ENCODE data around the gene FRMD3.
"Not testable (repeated sequence)": the region's sequence is repeated elsewhere in the genome, so short reads cannot be mapped to it uniquely, and the experiment has no call there.

Gene FRMD3

GRCh38 chr9:83384214-83384613 is 154.0 kb downstream of the FRMD3 start:
- DNase-seq, result no peak

- DNase-seq, result no peak
Observed at GRCh38 chr9:83383034-83383433, 155.2 kb downstream of the FRMD3 start.

- no peak for DNase-seq
Observed at GRCh38 chr9:83382421-83382820, 155.8 kb downstream of the FRMD3 start.

- no peak for DNase-seq
Observed at GRCh38 chr9:83379045-83379444, 159.2 kb downstream of the FRMD3 start.

GRCh38 chr9:83372957-83373356 is 165.2 kb downstream of the FRMD3 start:
- no peak for DNase-seq

GRCh38 chr9:83367326-83367725 is 170.9 kb downstream of the FRMD3 start:
- no peak for DNase-seq

- no peak for DNase-seq
Observed at GRCh38 chr9:83362341-83362995, 175.7 kb downstream of the FRMD3 start.

- no peak for DNase-seq
Observed at GRCh38 chr9:83359039-83359438, 179.2 kb downstream of the FRMD3 start.

GRCh38 chr9:83358493-83358892 is 179.7 kb downstream of the FRMD3 start:
- not testable (repeated sequence) for DNase-seq

- no peak for DNase-seq
Observed at GRCh38 chr9:83355729-83356151, 182.5 kb downstream of the FRMD3 start.

- no peak for DNase-seq
Observed at GRCh38 chr9:83355024-83355444, 183.2 kb downstream of the FRMD3 start.

- DNase-seq, result no peak
Observed at GRCh38 chr9:83349031-83349430, 189.2 kb downstream of the FRMD3 start.

GRCh38 chr9:83346655-83347420 is 191.4 kb downstream of the FRMD3 start:
- DNase-seq, result no peak

GRCh38 chr9:83343366-83343999 is 194.7 kb downstream of the FRMD3 start:
- no peak for DNase-seq

GRCh38 chr9:83342731-83343130 is 195.5 kb downstream of the FRMD3 start:
- DNase-seq, result no peak

- DNase-seq, result no peak
Observed at GRCh38 chr9:83342006-83342405, 196.2 kb downstream of the FRMD3 start.

GRCh38 chr9:83340451-83340850 is 197.8 kb downstream of the FRMD3 start:
- no peak for DNase-seq

GRCh38 chr9:83339435-83339834 is 198.8 kb downstream of the FRMD3 start:
- DNase-seq, result no peak

GRCh38 chr9:83336706-83337105 is 201.5 kb downstream of the FRMD3 start:
- DNase-seq, result no peak

- DNase-seq, result peak; percentile 90
Observed at GRCh38 chr9:83334320-83334719, 203.9 kb downstream of the FRMD3 start.

GRCh38 chr9:83330207-83331196 is 207.7 kb downstream of the FRMD3 start:
- no peak for DNase-seq

- no peak for DNase-seq
Observed at GRCh38 chr9:83327750-83328622, 210.2 kb downstream of the FRMD3 start.
